ENCODE results near the gene BANF1. TPM values are rescaled to one million over a fixed set of nuclear protein-coding genes. Genes with fewer than 3 reads are reported as not detected.

Gene BANF1
- total and polyA plus RNA-seq, 10 of the 15 experiments (the other 5 are each of a cell fraction or from before 2014, with no cell fraction given): 99.0 to 574 (median 297) TPM

GRCh38 chr11:65983589-65983987, 18.7 kb upstream of the BANF1 start:
- Histone ChIP-seq H3K4me1 (ENCODE audit: control insufficient read depth, insufficient read depth, low read length) (no peaks in the 10 kb centered on the region), H3K79me2 (ENCODE audit: control insufficient read depth, insufficient read depth, low read length) (no peaks in the 10 kb centered on the region), H3K9me3 (replicated peaks; ENCODE audit: control insufficient read depth, insufficient read depth, low read length) (no peaks in the 10 kb centered on the region), H4K20me1 (ENCODE audit: control insufficient read depth, insufficient read depth) (no peaks in the 10 kb centered on the region), H2AFZ (ENCODE audit: control insufficient read depth, low read depth, low read length) (no peak overlapping the region), H3K4me2 (ENCODE audit: control insufficient read depth, insufficient read depth) (no peak overlapping the region), H3K4me3 (no peak overlapping the region), H3K9ac (ENCODE audit: control insufficient read depth, insufficient read depth, low read length) (no peak overlapping the region), H3K27me3 (replicated peaks in 1 of 2; ENCODE audit: control insufficient read depth in 2 of 2, insufficient read depth in 2 of 2, low read length in 1 of 2) (no peaks in the 10 kb centered on the region), H3K27ac (ENCODE audit: control insufficient read depth, insufficient read depth) (no peak overlapping the region), H3K36me3 (ENCODE audit: control insufficient read depth in 2 of 2, insufficient read depth in 2 of 2, low read length in 1 of 2) (peaks cover under 1 to 3% of the 10 kb centered on the region in 2 experiments; a peak in 3 of 4 replicates)
- 83% methylated on average over 5 of the region's 5 CpGs for WGBS (ENCODE audit: insufficient coverage, insufficient replicate concordance, low lambda C conversion rate, missing lambda C conversion rate)
- intact Hi-C loops (cut with micrococcal nuclease; ENCODE audit: unreplicated experiment) (no loop called here), in situ Hi-C loops (cut with MboI) (no loop called here)
- ChIA-PET RAD21 (ENCODE audit: unreplicated experiment) (interaction anchor here (1.9 kb wide), 1 partner anchor 93 kb away, joined by 5 read pairs; the partner anchor contains the start of gene CCDC85B), SMC1A (ENCODE audit: uncharacterized antibody, unreplicated experiment) (interaction anchor here (4.4 kb wide), 1 partner anchor 99 kb away, joined by 28 read pairs; no protein-coding TSS in a partner anchor), POLR2A (interaction anchor here (0.6 kb wide), 2 partner anchors 14 to 23 kb away, joined by 3 read pairs; no protein-coding TSS in a partner anchor), CTCF (interaction anchor here (0.6 to 4.8 kb wide), 2 partner anchors 98 to 166 kb away, joined by 3 to 51 read pairs; no protein-coding TSS in a partner anchor)
- DNase-seq (ENCODE audit: low read depth, low spot score) (no peak), FAIRE-seq (no peak), ATAC-seq (no peak)
- no TSS peak for BruUV-seq (replicated peaks)
- no peak for TF ChIP-seq MLLT1 (IDR thresholded peaks at IDR 0.05)
- no peak for TF ChIP-seq ZNF24 (IDR thresholded peaks at IDR 0.05)
- TF ChIP-seq GATAD2B (conservative IDR thresholded peaks at IDR 0.05; ENCODE audit: low read depth): no peak
- TF ChIP-seq BRCA1 (IDR thresholded peaks at IDR 0.05; ENCODE audit: low read depth, low read length): no peak
- TF ChIP-seq MEF2A (IDR thresholded peaks at IDR 0.05; ENCODE audit: insufficient read depth, low read depth, low read length): no peak
- no peak for TF ChIP-seq IRF4 (IDR thresholded peaks at IDR 0.05; ENCODE audit: low read depth, low read length)
- TF ChIP-seq GABPA (IDR thresholded peaks at IDR 0.05; ENCODE audit: low read depth): no peak
- TF ChIP-seq DPF2 (IDR thresholded peaks at IDR 0.05): no peak
- no peak for TF ChIP-seq ZBED1 (IDR thresholded peaks at IDR 0.05; ENCODE audit: borderline replicate concordance)
- no peak for TF ChIP-seq USF1 (IDR thresholded peaks at IDR 0.05; ENCODE audit: borderline replicate concordance, extremely low read length, insufficient read depth, low read depth, low read length)
- TF ChIP-seq KDM1A (IDR thresholded peaks at IDR 0.05; ENCODE audit: borderline replicate concordance): no peak
- no peak for TF ChIP-seq CBFB (IDR thresholded peaks at IDR 0.05; ENCODE audit: low read depth)
- TF ChIP-seq CREB1 (IDR thresholded peaks at IDR 0.05; ENCODE audit: low read depth): no peak
